LNCaP clone FGC (cell line): ENCODE data around the gene ARMC5.

Experiments
- DNase-seq: peaks from one replicate; pipeline ENCODE4 v3.0.0-alpha.2; 2011; ENCODE audit warnings: low read depth
- H3K4me3 ChIP-seq: 2 replicates; pipeline ENCODE4 v1.5.1; 2011; ENCODE audit warnings: mild to moderate bottlenecking, low read depth, low read length, control low read depth
- TF ChIP-seq, protein P1 (sequence below): IDR thresholded peaks from 2 replicates; pipeline ENCODE4 v1.5.1; 2012; ENCODE audit warnings: mild to moderate bottlenecking; ENCODE audit not compliant: control insufficient read depth, insufficient read depth; ENCODE audit errors: extremely low read depth

ARMC5 gene

DNA sequence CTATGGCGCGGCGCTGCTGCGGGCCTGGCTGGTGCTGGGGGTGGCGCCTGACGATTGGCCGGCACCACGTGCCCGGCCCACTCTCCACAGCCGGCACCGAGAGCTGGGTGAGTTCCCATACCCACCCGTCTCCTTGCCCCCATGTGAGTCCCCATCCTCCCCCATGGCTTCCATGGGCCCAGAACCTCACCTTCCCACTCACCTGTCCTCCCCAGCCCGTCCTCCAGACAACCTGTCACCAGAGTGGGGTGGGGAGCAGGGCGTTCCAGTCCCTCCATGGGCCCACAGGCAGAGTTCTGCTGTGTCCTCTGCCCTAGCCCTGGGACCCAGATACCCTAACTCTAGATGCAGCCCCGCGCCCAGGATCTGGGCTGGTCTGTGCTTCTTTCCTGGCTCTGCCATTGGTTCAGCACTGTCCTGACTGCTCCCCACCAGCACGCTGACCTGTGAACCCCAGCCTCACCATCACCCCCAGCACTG is 5.5 kb downstream of the ARMC5 start:
- H3K4me3 ChIP-seq: no peak overlapping the region
- TF ChIP-seq, protein P1, sequence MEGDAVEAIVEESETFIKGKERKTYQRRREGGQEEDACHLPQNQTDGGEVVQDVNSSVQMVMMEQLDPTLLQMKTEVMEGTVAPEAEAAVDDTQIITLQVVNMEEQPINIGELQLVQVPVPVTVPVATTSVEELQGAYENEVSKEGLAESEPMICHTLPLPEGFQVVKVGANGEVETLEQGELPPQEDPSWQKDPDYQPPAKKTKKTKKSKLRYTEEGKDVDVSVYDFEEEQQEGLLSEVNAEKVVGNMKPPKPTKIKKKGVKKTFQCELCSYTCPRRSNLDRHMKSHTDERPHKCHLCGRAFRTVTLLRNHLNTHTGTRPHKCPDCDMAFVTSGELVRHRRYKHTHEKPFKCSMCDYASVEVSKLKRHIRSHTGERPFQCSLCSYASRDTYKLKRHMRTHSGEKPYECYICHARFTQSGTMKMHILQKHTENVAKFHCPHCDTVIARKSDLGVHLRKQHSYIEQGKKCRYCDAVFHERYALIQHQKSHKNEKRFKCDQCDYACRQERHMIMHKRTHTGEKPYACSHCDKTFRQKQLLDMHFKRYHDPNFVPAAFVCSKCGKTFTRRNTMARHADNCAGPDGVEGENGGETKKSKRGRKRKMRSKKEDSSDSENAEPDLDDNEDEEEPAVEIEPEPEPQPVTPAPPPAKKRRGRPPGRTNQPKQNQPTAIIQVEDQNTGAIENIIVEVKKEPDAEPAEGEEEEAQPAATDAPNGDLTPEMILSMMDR: no peak
- no peak for DNase-seq

- TF ChIP-seq, protein P1: no peak
- H3K4me3 ChIP-seq: no peak overlapping the region
- no peak for DNase-seq
Observed at GRCh38 chr16:31465788-31466370, 6.6 kb downstream of the ARMC5 start.

GRCh38 chr16:31466381-31466841 is 7.1 kb downstream of the ARMC5 start:
- no peak overlapping the region for H3K4me3 ChIP-seq
- DNase-seq: no peak
- TF ChIP-seq, protein P1: no peak

GRCh38 chr16:31467151-31467773 is 8.0 kb downstream of the ARMC5 start:
- TF ChIP-seq, protein P1: no peak
- H3K4me3 ChIP-seq: no peak overlapping the region
- no peak for DNase-seq

GRCh38 chr16:31467858-31468257 is 8.6 kb downstream of the ARMC5 start:
- no peak overlapping the region for H3K4me3 ChIP-seq
- no peak for DNase-seq
- TF ChIP-seq, protein P1: no peak

DNA sequence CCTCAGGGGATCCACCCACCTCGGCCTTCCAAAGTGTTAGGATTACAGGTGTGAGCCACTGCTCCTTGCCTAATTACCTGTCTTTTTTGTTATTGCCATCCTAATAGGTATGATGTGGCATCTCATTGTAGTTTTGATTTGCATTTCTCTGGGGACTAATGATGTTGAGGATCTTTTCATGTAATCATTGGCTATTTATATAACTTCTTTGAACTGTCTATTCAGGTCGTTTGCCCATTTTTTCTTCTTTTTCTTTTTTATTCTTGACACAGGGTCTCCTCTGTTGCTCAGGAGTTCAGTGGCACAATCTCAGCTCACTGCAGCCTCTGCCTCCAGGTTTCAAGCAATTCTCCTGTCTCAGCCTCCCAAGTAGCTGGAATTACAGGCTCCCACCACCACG is 11.3 kb downstream of the ARMC5 start:
- no peak for DNase-seq
- TF ChIP-seq, protein P1: no peak
- no peak overlapping the region for H3K4me3 ChIP-seq
